RKO (cell line): ENCODE results near the gene CKS1B.

ENCODE experiments used
- DNase-seq: peaks from one replicate; pipeline ENCODE4 v3.0.0-alpha.2; 2016; ENCODE audit warnings: low spot score

The CKS1B gene

GRCh38 chr1:154974102-154974807 lies at the start of gene CKS1B:
CKS1B (plus strand) TSS chr1:154974681; CDS start chr1:154974746, 65 bp downstream.
- DNase-seq, result peak; percentile 100

- no peak for DNase-seq
Measured at GRCh38 chr1:154925335-154926170, 48.9 kb upstream of the CKS1B start.

GRCh38 chr1:154926201-154926600 lies 48.3 kb upstream of the CKS1B start:
- DNase-seq, result no peak

- no peak for DNase-seq
Measured at GRCh38 chr1:154931940-154932487, 42.5 kb upstream of the CKS1B start.

GRCh38 chr1:154934358-154934948 lies 40.0 kb upstream of the CKS1B start:
- DNase-seq, result no peak

- no peak for DNase-seq
Measured at GRCh38 chr1:154935749-154936554, 38.5 kb upstream of the CKS1B start.

GRCh38 chr1:154936555-154937084 lies 37.9 kb upstream of the CKS1B start, which contains the start of gene PMVK:
PMVK (minus strand) TSS chr1:154936719; CDS start chr1:154936685, 34 bp downstream.
- peak; percentile 94 for DNase-seq

GRCh38 chr1:154937085-154937987 lies 37.1 kb upstream of the CKS1B start:
- DNase-seq, result peak; percentile 95

- DNase-seq, result no peak
Measured at GRCh38 chr1:154937988-154938386, 36.5 kb upstream of the CKS1B start.

- DNase-seq, result no peak
Measured at GRCh38 chr1:154938604-154939399, 35.7 kb upstream of the CKS1B start.

GRCh38 chr1:154940213-154940560 lies 34.3 kb upstream of the CKS1B start:
- DNase-seq, result no peak

- DNase-seq, result no peak
Measured at GRCh38 chr1:154940651-154941194, 33.8 kb upstream of the CKS1B start.

GRCh38 chr1:154941333-154942013 lies 33.0 kb upstream of the CKS1B start:
- DNase-seq, result no peak

- DNase-seq, result no peak
Measured at GRCh38 chr1:154943649-154944400, 30.7 kb upstream of the CKS1B start.

GRCh38 chr1:154944401-154945159 lies 29.9 kb upstream of the CKS1B start:
- no peak for DNase-seq

GRCh38 chr1:154945160-154945961 lies 29.1 kb upstream of the CKS1B start:
- DNase-seq, result no peak
